ENCODE measurements around the gene RDH13. TPM values are rescaled to one million over a fixed set of nuclear protein-coding genes. Genes with fewer than 3 reads are reported as not detected.

RDH13 gene
- total and polyA plus RNA-seq, 12 donors = 6.8 to 27.9 (median 9.8) TPM

GRCh38 chr19:55094456-55095259 lies 31.7 kb upstream of the RDH13 start:
- no peaks in the 10 kb centered on the region for H3K9me3 ChIP-seq (replicated peaks in 1 of 3)
- H3K4me1 ChIP-seq (replicated peaks in 1 of 2) = no peaks in the 10 kb centered on the region
- peak in 1 of 7 donors; percentile 12 for DNase-seq
- WGBS, 4 donors = 85 to 91% (median 89%) methylated on average over 24 to 32 of the region's 32 CpGs
- no peak overlapping the region for H3K27ac ChIP-seq
- intact Hi-C loops (cut with DNase I) = no loop called here
- no peaks in the 10 kb centered on the region for H3K27me3 ChIP-seq
- peaks cover 0 to 49% of the 10 kb centered on the region in 2 donors for H3K36me3 ChIP-seq (replicated peaks in 1 of 2)
- no peak overlapping the region for H3K4me3 ChIP-seq
- TF ChIP-seq CTCF (IDR thresholded peaks at IDR 0.05) = no peak
- TF ChIP-seq POLR2A (IDR thresholded peaks at IDR 0.05) = no peak

- H3K27ac ChIP-seq = no peak overlapping the region
- peaks cover 0 to 41% of the 10 kb centered on the region in 2 donors for H3K36me3 ChIP-seq (replicated peaks in 1 of 2)
- intact Hi-C loops (cut with DNase I) = no loop called here
- no peaks in the 10 kb centered on the region for H3K9me3 ChIP-seq (replicated peaks in 1 of 3)
- no peak overlapping the region for H3K4me3 ChIP-seq
- TF ChIP-seq POLR2A (IDR thresholded peaks at IDR 0.05) = no peak
- no peaks in the 10 kb centered on the region for H3K27me3 ChIP-seq
- DNase-seq = peak in 1 of 7 donors; percentile 14
- 89 to 93% (median 91%) methylated on average over 8 to 49 of the region's 49 CpGs for WGBS, 4 donors
- peaks cover 0 to 1% of the 10 kb centered on the region in 2 donors for H3K4me1 ChIP-seq (replicated peaks in 1 of 2)
Observed at GRCh38 chr19:55092423-55093318, 29.7 kb upstream of the RDH13 start.

GRCh38 chr19:55091955-55092354 lies 29.0 kb upstream of the RDH13 start:
- Histone ChIP-seq H3K4me1 (replicated peaks in 1 of 2) (peaks cover 6 to 8% of the 10 kb centered on the region in 2 donors), H3K27ac (no peak overlapping the region), H3K4me3 (no peak overlapping the region), H3K27me3 (no peaks in the 10 kb centered on the region), H3K9me3 (replicated peaks in 1 of 3) (no peaks in the 10 kb centered on the region), H3K36me3 (replicated peaks in 1 of 2) (peaks cover 0 to 41% of the 10 kb centered on the region in 2 donors)
- intact Hi-C loops (cut with DNase I) = no loop called here
- 85 to 94% (median 89%) methylated on average over 14 to 27 of the region's 27 CpGs for WGBS, 4 donors
- DNase-seq = peak in 1 of 7 donors; percentile 13
- TF ChIP-seq POLR2A (IDR thresholded peaks at IDR 0.05) (no peak), CTCF (IDR thresholded peaks at IDR 0.05) (no peak)

- WGBS, 4 donors = 87 to 94% (median 89%) methylated on average over 20 to 32 of the region's 32 CpGs
- TF ChIP-seq CTCF (IDR thresholded peaks at IDR 0.05) (no peak), POLR2A (IDR thresholded peaks at IDR 0.05) (no peak)
- H3K27ac ChIP-seq = no peak overlapping the region
Observed at GRCh38 chr19:55091126-55091910, 28.4 kb upstream of the RDH13 start.

More at GRCh38 chr19:55091126-55091910, 28.4 kb upstream of the RDH13 start:
- Histone ChIP-seq H3K4me3 (no peak overlapping the region), H3K27me3 (no peaks in the 10 kb centered on the region), H3K4me1 (replicated peaks in 1 of 2) (peaks cover 12 to 15% of the 10 kb centered on the region in 2 donors), H3K9me3 (replicated peaks in 1 of 3) (no peaks in the 10 kb centered on the region), H3K36me3 (replicated peaks in 1 of 2) (peaks cover 0 to 41% of the 10 kb centered on the region in 2 donors)
- DNase-seq = no peak
- intact Hi-C loops (cut with DNase I) = no loop called here

All from adrenal gland (tissue), 12 donors.